ENCODE results near the gene WFDC6.

DNA sequence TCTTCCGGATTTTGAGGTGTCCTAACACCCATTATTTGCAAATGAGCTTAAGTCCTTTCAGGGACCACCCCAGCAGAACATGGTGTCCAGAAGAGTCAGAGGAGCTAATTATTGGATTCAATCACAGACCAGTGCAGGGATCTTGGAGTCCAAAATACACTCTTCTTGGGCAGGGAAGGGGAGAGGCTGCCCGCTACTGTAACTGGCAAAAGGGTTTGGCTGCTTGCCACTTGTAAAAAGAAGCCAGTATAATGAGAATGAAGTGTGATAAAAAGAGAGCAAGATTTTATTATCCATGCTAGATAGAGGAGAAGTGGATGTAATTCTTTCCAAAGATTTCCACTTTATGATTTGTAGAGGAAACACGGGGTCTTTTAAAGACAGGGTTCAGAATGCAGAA is 43.1 kb downstream of the WFDC6 start:
- TF ChIP-seq, protein P1, sequence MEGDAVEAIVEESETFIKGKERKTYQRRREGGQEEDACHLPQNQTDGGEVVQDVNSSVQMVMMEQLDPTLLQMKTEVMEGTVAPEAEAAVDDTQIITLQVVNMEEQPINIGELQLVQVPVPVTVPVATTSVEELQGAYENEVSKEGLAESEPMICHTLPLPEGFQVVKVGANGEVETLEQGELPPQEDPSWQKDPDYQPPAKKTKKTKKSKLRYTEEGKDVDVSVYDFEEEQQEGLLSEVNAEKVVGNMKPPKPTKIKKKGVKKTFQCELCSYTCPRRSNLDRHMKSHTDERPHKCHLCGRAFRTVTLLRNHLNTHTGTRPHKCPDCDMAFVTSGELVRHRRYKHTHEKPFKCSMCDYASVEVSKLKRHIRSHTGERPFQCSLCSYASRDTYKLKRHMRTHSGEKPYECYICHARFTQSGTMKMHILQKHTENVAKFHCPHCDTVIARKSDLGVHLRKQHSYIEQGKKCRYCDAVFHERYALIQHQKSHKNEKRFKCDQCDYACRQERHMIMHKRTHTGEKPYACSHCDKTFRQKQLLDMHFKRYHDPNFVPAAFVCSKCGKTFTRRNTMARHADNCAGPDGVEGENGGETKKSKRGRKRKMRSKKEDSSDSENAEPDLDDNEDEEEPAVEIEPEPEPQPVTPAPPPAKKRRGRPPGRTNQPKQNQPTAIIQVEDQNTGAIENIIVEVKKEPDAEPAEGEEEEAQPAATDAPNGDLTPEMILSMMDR (IDR thresholded peaks at IDR 0.05) = no peak
- TF ChIP-seq POLR2A (IDR thresholded peaks at IDR 0.05) (no peak), EP300 (IDR thresholded peaks at IDR 0.05) (no peak)
